ENCODE measurements around the gene TMEM198.

TMEM198 gene

DNA sequence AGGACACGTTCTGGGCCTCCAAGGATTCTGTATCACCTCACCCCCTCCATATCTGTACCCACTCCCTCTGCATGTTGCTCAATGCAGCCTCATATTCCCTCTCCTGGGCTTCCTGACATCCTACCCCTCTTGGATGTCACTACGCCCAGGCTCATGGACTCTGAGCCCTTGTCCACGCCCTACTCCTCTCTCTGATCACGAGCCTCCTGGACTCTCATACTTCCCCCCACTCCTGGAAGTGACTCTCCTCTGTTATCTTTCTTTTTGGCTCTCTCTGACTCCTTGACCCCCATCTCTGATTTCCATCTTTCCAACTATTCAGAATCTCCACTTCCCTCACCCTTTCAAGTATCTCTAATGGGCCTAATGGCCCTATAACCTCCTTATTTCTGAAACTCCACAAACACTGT is 2.1 kb downstream of the TMEM198 start:
- DNase-seq, result no peak

DNA sequence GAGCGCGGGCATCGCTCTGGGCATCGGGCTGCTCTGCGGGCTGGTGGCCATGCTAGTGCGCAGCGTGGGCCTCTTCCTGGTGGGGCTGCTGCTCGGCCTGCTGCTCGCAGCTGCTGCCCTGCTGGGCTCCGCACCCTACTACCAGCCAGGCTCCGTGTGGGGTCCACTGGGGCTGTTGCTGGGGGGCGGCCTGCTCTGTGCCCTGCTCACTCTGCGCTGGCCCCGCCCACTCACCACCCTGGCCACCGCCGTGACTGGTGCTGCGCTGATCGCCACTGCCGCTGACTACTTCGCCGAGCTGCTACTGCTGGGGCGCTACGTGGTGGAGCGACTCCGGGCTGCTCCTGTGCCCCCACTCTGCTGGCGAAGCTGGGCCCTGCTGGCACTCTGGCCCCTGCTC is 3.8 kb downstream of the TMEM198 start:
- no peak for DNase-seq

DNA sequence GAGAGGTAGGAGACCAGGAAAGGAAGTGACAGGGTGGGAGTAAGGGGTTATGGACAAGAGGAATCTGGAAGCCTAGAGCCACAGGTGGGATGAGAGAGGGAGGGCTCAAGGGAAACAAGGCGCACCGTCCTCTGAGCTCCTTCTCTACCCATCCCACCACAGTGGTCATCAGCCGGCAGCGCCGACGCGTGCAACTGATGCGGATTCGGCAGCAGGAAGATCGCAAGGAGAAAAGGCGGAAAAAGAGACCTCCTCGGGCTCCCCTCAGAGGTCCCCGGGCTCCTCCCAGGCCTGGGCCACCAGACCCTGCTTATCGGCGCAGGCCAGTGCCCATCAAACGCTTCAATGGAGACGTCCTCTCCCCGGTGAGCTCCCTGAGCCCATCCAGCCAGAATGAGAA is 5.2 kb downstream of the TMEM198 start:
- DNase-seq, result no peak

DNA sequence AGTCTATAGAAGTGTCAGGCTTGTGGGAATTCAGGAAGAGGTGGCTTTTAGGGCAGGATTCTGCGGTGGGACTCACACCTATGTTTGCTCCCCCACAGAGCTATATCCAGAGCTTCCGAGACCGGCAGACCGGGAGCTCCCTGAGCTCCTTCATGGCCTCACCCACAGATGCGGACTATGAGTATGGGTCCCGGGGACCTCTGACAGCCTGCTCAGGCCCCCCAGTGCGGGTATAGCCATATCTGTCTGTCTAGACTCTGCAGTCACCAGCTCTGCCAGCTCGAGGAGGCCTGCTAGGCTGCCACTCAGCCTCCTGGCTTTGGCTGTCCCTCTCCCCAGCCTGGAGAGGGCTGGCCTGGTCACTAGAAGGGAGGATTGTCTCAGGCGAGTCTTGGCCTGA is 5.8 kb downstream of the TMEM198 start:
- no peak for DNase-seq

GRCh38 chr2:219551441-219552381 is 7.9 kb downstream of the TMEM198 start:
- no peak for DNase-seq

- no peak for DNase-seq
Observed at GRCh38 chr2:219552382-219553167, 8.7 kb downstream of the TMEM198 start.

DNA sequence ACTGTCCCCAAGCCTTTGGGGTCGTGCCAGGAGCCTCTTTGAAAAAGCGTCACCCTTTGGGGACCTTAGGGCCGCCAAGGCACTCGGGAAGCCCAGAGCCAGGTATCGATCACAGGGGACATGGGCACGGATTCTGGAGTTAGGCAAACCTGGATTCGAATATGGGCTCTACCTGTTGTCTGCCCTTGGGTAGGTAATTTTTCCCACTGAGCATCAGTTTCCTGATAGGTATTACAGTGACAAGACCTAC is 9.3 kb downstream of the TMEM198 start:
- no peak for DNase-seq

- DNase-seq, result no peak
Observed at GRCh38 chr2:219553463-219553963, 9.7 kb downstream of the TMEM198 start.

- DNase-seq, result no peak
Observed at GRCh38 chr2:219554350-219554749, 10.5 kb downstream of the TMEM198 start.

DNA sequence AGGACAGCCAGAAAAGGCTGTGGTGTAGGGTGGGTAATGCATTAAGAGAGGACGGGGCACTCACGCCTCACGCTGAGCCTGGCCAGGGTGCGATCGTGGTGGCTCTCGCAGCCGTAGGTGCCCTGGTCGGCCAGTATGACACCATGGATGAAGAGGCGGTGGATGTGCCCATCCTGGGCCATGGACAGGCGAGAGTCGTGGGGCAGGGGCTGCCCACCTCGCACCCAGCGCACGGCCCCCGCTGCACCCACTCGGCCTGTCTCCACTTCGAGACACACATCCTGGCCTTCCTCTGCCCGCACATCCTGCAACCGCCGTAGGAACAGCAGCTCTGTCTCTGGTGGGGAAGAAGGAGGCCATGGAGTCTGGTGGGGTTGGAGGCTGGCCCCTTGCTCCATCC is 12.1 kb downstream of the TMEM198 start:
- DNase-seq, result no peak

DNA sequence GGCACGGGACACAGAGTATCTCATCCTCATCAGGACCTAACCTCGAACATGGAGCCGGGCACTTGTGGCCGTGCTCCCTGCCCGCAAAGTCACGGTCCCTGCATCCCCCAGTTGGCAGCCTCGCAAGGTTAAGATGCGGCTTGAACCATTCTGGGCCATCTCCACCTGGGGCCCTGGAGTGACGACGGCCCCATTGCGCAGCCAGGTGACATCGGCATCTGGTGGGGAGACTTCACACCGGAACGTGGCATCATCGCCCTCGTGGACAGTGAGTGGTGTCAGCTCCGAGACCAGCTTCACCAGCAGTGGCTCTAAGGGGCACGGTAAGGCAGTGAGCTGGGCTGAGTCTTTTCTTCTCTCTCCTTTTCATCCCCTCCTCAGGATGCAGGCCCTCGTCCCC is 12.6 kb downstream of the TMEM198 start:
- no peak for DNase-seq

DNA sequence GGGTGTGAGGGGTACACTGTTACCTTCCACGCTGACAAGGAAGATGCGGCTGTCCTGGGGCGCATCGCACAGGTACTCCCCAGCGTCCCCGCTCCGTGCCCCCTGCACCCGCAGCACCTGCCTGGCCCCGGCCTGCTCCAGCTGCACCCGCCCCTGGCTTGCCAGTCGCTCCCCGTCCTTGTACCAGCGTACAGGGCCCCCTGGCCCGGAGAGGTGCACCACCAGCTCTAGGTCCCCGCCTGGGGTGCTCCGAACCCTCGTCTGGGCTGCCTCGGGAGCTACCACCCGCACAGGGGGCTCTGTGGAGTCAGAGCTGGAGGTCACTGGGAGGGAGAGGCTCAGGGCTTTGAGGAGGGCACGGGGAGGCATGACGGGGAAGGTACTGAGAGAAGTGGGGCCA is 13.5 kb downstream of the TMEM198 start:
- no peak for DNase-seq

DNA sequence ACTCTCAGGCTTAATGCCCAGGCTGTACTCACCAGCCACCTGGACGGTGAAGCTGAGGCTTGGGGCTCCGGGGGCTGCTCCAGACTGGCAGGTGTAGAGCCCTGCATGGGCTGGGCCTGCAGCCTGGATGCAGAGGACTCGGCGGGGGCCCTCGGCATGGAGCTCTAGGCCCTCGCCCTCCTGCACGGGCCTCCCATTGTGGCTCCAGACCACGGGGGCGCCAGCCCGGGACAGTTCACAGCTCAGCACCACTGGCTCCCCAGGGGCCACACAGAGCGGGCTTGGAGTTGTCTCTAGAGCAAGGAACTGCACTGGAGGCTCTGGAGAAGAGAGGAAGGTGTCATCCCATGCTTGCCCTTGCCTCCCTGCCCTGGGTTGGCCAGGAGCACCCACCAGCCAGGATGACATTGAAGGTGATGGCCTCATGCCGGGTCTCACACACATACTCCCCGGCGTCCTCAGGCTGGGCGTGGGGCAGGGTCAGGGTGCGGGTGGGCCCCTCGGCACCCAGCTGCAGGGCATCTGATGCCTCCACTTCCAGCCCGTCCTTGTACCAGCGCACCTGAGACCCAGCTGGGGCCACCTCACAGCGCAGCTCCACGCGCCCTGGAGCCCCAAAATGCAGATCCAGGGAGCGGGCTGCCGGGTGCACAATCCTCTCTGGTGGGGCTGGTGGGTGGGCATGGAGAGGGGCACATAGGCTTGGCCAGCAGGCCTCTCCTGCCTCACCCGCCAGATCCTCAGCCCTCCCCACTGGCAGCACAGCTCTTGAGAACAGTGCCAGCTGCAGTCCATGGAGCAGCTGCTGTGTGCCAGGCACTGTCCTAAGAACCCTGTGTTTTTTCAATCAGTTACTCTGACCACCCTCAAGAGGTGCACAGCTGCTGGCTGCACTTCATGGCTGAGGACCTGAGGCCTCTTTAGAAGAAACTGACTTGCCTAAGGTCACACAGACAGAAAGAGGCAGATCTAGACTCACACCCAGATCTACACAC is 14.3 kb downstream of the TMEM198 start:
- no peak for DNase-seq

GRCh38 chr2:219559156-219559915 is 15.5 kb downstream of the TMEM198 start:
- no peak for DNase-seq

GRCh38 chr2:219560037-219560892 is 16.4 kb downstream of the TMEM198 start:
- DNase-seq, result no peak

DNA sequence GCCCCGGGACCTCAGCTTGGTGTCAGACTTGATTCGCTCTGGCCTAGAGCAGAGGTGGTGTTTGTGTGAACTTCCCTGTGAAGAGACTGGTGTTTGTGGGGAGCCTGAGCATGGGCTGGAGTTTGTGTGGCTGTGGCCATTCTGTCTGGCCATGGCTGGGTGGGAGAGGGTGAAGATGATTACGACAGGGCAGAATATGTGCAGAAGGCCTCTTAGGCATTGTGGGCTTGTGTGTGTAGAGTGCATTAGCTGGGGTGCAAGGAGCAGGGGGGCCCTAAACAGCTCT is 17.0 kb downstream of the TMEM198 start:
- DNase-seq, result no peak

DNA sequence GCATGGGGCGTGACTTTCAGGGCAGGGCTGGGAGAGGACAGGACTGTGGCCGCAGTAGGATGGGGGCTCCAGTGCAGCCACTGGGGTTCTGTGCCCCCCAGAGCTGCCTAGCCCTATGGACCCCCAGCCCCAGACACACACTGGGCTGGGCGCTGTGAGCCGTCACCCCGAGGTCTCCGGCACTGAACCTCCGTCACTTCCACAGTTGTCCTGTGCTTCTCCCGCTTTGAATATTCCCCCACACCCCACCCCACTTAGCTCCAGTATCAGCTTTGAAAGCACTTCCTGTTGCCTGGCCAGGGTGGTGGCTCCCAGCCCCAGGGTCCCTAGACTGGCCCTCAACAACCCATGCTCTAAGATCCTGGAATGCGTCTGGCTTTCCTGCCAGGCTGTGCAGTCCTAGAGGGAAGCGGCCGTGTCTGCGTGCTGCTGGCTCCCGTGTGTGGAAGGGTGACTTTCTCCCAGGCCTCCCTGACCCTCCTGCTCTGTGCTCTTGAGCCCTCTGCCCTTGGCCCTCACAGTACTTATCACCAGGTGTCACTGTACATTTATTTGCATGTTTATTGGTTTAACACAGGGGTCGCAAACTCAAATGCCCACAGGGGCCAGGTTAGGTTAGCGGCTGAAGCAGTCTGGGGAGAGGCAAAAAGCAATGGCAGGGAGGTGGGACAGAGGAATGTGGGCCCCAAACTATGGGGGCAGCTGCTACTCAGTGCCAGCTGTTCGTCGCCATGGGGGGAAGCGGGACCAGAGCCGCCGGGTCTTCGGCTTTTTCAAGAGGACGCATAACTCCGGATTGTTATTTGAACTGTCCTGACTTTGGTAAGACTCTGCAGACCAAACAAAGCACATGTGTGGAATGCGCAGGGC is 17.6 kb downstream of the TMEM198 start:
- DNase-seq, result no peak

DNA sequence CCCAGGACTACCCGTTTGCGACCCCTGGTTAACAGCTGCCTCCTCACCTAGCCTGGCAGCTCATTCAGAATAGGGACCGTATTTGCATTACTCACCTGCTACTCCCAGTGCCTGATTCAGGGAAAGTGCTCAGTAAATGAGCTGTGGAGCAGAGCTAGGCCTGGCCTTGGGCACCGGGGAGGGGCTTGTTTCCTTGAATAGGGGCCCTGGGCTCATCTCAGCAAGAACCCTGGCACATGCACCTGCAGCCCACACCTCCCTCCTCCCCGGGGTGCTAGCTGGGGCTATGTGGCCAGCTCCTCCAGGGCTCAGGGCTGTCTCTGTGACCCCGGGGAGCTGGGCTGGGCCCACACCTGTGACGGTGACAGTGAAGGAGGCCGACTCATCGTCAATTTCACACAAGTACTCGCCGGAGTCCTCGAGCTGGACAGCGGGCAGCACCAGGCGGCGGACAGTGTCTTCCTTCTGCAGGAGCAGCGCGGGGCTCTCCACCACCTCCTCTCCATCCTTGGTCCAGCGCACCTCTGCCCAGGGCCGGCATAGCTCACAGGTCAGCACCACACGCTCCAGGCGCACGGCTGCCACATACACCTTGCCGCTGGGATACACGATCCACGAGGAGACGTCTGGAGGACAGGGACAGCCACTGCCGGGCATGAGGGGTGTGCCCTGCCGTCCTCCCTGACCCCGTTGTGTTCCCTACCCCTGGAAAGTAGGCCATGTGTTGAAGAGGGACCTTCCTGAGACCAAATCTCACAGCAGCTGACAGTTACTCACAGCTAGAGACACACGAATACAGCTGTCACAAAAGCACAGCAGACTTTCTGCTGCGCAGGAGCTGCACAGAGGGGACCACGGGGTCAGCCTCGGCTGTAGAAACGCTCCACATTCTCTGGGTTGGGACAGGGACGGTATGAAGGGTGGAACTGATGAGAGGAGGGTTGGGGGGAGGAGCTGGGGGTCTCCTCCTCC is 18.5 kb downstream of the TMEM198 start:
- DNase-seq, result no peak

DNA sequence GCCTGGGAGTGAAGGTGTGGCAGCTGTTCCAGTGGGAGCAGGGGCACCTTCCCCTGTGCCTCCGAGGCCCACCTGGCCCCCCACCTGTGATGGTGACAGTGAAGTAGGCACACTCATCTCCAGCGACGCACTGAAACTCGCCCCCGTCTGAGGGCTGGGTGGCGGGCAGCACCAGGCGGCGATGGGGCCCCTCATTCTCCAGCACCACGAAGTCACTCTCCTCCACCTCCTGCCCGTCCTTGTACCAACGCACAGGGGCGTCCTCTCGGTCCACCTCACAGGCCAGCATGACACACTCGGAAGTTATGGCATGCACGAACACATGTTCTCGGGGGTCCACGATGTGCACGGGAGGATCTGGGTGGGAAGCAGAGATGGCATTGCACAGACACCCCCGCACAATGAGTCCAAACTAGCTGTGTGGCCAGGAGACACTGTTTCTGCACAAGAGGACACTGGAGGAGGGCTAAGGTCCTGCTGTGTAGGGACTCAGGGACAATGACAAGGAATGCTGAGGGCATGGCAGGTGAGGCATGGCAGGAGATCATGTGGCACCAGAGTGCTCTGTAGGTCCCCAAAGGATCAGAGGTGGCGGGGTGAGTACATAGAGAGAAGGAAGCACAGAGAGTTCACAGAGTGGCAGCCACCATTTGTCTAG is 19.6 kb downstream of the TMEM198 start:
- no peak for DNase-seq

Measured in SIG-M5 (cell line).